HG02885 (cell line): ENCODE measurements around the gene PRKD1.
"Not testable (repeated sequence)": the region's sequence is repeated elsewhere in the genome, so short reads cannot be mapped to it uniquely, and the experiment has no call there.

Source experiments
- ATAC-seq: cut with Tn5 transposase; IDR thresholded peaks from one replicate; pipeline ENCODE4 v1.9.1; 2021; ENCODE audit warnings: mild to moderate bottlenecking; ENCODE audit not compliant: unreplicated experiment, poor library complexity

Gene PRKD1

GRCh38 chr14:29689597-29689996 is 238.1 kb downstream of the PRKD1 start:
- not testable (repeated sequence) for ATAC-seq

- no peak for ATAC-seq
These were observed 239.8 kb downstream of the PRKD1 start for GRCh38 chr14:29687866-29688265.

GRCh38 chr14:29687071-29687765 is 240.4 kb downstream of the PRKD1 start:
- no peak for ATAC-seq

DNA sequence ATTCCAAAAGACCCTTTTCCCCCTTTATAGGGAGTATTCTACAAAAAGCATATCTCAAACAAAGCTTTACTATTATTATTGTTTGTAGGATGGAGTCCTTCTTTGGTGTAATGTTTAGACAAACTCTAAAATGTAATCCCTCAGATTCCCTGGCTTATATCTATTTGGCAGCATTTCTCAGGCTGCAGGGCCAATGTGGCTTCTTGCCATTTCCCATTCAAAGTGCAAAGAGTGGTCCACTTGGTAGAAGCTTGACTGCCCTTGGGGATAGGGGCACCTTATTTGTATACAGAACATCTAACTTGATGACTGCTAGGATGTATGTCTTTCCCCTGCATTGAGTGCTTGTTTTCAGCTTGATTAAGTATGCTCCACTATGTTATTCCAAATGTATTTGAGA is 242.7 kb downstream of the PRKD1 start:
- ATAC-seq = no peak

DNA sequence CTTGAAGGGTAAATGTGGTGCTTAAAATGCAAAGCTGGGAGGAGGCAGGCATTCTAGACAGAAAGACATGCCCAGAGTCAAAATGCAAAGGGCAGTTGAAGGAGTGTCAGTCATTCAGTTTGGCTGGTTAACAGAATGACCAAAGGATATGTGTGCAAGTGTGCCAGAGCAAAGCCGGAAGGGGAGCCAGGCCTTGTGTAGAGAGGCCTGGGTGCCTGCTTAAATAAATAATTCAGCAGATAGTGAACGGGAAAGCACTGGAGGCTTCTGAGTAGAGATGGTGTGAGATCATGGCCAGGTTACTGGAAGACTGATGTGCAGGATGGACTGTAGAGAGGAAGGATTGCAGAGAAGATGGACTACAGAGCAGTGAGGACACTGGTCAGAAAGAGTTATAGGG is 244.9 kb downstream of the PRKD1 start:
- ATAC-seq = no peak

GRCh38 chr14:29681316-29681715 is 246.3 kb downstream of the PRKD1 start:
- ATAC-seq = no peak

DNA sequence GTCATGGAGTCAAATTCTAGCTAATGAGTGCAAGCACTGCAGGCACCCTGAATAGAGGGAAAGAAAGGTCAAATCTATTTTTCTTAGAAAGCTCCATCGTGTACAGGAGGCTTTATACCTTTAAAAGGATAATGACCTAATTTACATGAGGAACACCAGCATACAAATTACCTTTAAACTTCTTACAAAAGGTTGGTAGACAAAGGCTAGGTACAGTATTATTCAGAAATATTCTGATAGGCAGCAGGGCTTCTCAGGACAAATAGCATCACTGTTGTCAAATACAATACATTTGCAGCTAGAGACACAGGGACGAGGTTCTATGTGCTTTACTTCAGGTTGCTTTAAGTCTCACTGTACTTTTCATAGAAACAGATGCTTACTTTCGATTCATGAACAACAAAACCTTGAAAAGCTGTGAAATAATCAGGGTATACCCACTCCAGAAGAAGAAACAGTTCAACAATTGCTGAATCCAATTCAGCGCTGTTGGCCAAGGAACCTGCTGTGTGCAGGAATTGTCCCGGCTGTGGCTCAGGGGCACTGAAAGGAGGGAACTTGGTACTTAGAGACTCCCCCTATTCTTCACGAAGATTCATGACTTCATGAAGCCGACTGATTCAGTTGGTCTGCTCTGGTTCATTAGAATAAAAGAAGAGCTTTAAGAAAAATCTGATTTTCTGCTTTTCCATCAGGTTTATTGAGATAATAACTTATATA is 252.9 kb downstream of the PRKD1 start:
- no peak for ATAC-seq

GRCh38 chr14:29672831-29673230 is 254.8 kb downstream of the PRKD1 start:
- ATAC-seq = no peak

GRCh38 chr14:29671034-29671433 is 256.6 kb downstream of the PRKD1 start:
- ATAC-seq = no peak

- ATAC-seq = no peak
These were observed 259.4 kb downstream of the PRKD1 start for GRCh38 chr14:29668201-29668600.

GRCh38 chr14:29664515-29664914 is 263.1 kb downstream of the PRKD1 start:
- no peak for ATAC-seq

DNA sequence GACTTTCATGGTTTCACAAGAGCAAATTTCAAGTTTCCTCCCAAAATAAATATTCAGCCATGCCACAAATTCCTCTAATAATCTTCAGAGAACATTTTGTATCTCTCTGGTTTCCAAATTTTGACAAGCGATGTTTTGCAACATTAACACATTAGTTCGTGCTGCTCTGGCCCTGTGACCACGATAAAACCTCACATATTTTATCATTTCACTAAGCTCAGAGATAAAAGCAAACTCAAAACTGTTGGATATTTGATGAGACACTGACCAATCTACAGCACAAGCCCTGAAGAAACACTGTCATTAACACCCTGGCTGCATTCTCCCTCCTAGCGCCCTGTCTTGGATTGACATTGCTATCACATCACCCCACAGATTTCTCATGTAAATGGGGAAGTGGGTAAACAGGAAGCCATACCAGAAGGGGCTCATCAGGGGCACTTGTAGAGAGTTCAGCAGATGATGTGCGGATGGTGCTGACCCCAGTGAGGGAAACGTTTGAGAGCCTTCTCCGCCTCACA is 264.3 kb downstream of the PRKD1 start:
- ATAC-seq = no peak

- ATAC-seq = no peak
These were observed 272.6 kb downstream of the PRKD1 start for GRCh38 chr14:29654901-29655550.

GRCh38 chr14:29653303-29653702 is 274.3 kb downstream of the PRKD1 start:
- ATAC-seq = no peak

DNA sequence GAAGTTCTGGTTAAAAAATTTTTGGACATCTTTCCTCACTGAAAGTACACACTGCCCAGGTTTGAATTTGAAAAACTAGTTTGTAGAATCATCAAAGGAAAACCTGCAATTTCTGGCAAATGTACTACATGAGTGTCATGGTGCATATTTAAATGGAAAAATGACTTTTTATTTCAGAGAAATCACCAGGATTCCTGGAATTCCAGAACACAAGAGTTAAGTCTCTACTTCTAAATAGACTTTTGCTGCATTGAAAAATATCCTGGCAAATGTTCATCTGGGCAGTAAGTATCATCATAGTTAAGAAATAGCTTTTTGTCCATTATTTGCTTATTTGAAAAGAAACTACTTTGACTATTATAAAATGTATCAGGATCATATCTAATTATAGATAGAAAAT is 275.1 kb downstream of the PRKD1 start:
- no peak for ATAC-seq

GRCh38 chr14:29650554-29651269 is 276.9 kb downstream of the PRKD1 start:
- ATAC-seq = no peak

DNA sequence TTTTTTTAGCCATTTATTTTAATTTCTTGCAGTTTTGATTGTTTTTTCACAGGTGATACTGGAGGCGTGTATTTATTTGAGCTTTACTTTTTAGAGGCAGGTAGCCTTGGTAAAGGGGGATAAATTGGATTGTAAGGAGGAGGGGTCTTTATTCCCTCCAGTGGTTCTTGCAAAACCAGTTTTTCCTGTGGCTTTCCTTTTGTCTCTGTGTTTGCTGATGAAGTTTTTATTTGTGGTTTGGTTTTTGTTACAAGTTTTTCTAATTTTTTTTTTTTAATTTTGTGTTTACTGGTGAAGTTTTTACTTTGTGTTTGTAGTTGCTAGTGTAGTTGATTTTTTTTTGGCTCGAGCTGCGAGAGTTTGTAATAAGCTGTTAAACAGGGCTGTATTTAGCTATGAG is 278.5 kb downstream of the PRKD1 start:
- no peak for ATAC-seq

DNA sequence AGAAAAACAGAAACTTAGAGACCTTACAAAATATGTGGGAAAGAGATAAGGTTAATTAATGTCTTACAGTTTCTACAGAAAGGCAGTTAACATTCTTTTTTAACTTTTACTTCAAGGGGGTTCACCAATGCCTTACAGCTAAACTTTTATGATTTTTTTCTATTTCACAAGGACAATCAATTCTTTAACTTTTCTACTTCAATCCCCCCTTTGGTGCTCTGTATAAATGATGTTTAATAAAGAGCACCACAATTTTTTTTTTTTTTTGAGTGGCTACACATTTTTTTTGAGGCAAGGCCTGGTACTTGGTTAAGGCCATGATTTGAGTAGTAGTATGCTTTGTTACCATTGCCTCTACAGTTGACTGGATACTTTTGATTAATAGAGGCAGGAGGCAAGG is 279.6 kb downstream of the PRKD1 start:
- ATAC-seq = no peak

- no peak for ATAC-seq
These were observed 282.5 kb downstream of the PRKD1 start for GRCh38 chr14:29645117-29645516.

GRCh38 chr14:29643433-29644211 is 284.0 kb downstream of the PRKD1 start:
- ATAC-seq = no peak
